Smooth muscle cell (in vitro differentiated cells): ENCODE measurements around the gene SORBS1. TPM values are rescaled to one million over a fixed set of nuclear protein-coding genes. Genes with fewer than 3 reads are reported as not detected.

Source experiments
- DNase-seq: peaks from one replicate; lab custom pipeline; 2025; ENCODE audit not compliant: unreplicated experiment; lab: John Stamatoyannopoulos, UW
- H2AFZ ChIP-seq: fragments of 200-600 bp; sonication (generic); 2 replicates; pipeline ENCODE4 v1.6.0; 2016; ENCODE audit warnings: antibody characterized with exemption, low read depth, mild to moderate bottlenecking
- H3F3A ChIP-seq: fragments of 200-600 bp; sonication (generic); 2 replicates; pipeline ENCODE4 v1.6.0; 2017; ENCODE audit warnings: antibody characterized with exemption, low read depth
- H3K27ac ChIP-seq: fragments of 200-600 bp; sonication (generic); 2 replicates; pipeline ENCODE4 v1.5.1; 2016; ENCODE audit warnings: low read depth, mild to moderate bottlenecking
- H3K27me3 ChIP-seq: fragments of 200-600 bp; sonication (generic); 2 replicates; pipeline ENCODE4 v1.6.1; 2016; ENCODE audit warnings: low read depth, mild to moderate bottlenecking
- H3K36me3 ChIP-seq: fragments of 200-600 bp; sonication (generic); 2 replicates; pipeline ENCODE4 v1.5.1; 2016; ENCODE audit warnings: low read depth
- H3K4me1 ChIP-seq: fragments of 200-600 bp; sonication (generic); 2 replicates; pipeline ENCODE4 v1.5.1; 2016; ENCODE audit warnings: low read depth
- H3K4me2 ChIP-seq: fragments of 200-600 bp; sonication (generic); 2 replicates; pipeline ENCODE4 v1.6.0; 2016; ENCODE audit warnings: mild to moderate bottlenecking
- H3K4me3 ChIP-seq: fragments of 200-600 bp; sonication (generic); 2 replicates; pipeline ENCODE4 v1.5.1; 2016; ENCODE audit warnings: mild to moderate bottlenecking
- H3K79me2 ChIP-seq: fragments of 200-600 bp; sonication (generic); 2 replicates; pipeline ENCODE4 v1.6.0; 2016; ENCODE audit warnings: low read depth, mild to moderate bottlenecking
- H3K9ac ChIP-seq: fragments of 200-600 bp; sonication (generic); 2 replicates; pipeline ENCODE4 v1.6.0; 2016; ENCODE audit warnings: low read depth
- H3K9me3 ChIP-seq: fragments of 200-600 bp; sonication (generic); replicated peaks from 2 replicates; pipeline ENCODE4 v1.5.1; 2016; ENCODE audit warnings: low read depth
- H4K20me1 ChIP-seq: fragments of 200-600 bp; sonication (generic); 2 replicates; pipeline ENCODE4 v1.6.0; 2016; ENCODE audit warnings: low read depth
- WGBS: methylation state at CpG from one replicate; pipeline ENCODE4 v1.1.7; 2016; ENCODE audit warnings: low lambda C conversion rate; 5-methylcytosine and 5-hydroxymethylcytosine counted together
- polyA plus RNA-seq: library from polyadenylated mRNA; unstranded; fragments of >200 nt; fragmentation: Nextera tagmentation; extraction: Ambion mirVana; gene quantifications from 2 replicates; pipeline ENCODE4 v1.2.1, GENCODE V29; 2016
- total RNA-seq: library from RNA; depleted of rRNA; stranded (reverse); fragments of >200 nt; gene quantifications from 2 replicates; pipeline ENCODE4 v1.2.3, GENCODE V29; 2014
- TF ChIP-seq, protein P1 (sequence below): fragments of 200-600 bp; sonication (generic); IDR thresholded peaks from 2 replicates; pipeline ENCODE4 v1.5.1; 2017; ENCODE audit warnings: borderline replicate concordance, mild to moderate bottlenecking, antibody characterized with exemption; ENCODE audit not compliant: insufficient read depth, poor library complexity, severe bottlenecking

The SORBS1 gene
- total and polyA plus RNA-seq, 2 experiments from 2014 or later = 14.6 to 21.0 TPM

DNA sequence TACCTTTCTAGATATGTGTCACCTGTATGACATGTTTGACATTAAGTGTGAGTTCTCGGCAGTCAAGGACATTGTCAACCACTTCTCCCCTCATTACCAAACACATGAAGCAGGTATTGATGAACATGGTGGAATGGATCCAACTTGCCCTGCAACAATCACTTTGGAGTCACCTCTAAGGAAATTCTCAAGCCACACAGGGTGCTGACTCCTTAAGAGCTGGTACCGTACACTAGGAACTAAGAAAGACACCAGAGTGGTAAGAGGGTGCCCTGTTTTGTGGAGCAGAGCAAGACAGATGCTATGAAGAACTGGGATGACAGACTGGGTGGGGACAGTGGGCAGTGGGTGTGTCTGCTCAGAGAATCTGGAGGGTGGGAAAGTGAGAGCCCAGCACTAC lies 17.4 kb upstream of the SORBS1 start:
- no peaks in the 10 kb centered on the region for H3K27me3 ChIP-seq
- H3K27ac ChIP-seq = no peak overlapping the region
- H3K36me3 ChIP-seq = no peaks in the 10 kb centered on the region
- no peak for DNase-seq
- no peaks in the 10 kb centered on the region for H3K4me1 ChIP-seq
- no peaks in the 10 kb centered on the region for H3K9me3 ChIP-seq
- no peaks in the 10 kb centered on the region for H3F3A ChIP-seq
- H3K4me2 ChIP-seq = no peak overlapping the region
- WGBS = 88% methylated on average over 2 of the region's 2 CpGs
- TF ChIP-seq, protein P1, sequence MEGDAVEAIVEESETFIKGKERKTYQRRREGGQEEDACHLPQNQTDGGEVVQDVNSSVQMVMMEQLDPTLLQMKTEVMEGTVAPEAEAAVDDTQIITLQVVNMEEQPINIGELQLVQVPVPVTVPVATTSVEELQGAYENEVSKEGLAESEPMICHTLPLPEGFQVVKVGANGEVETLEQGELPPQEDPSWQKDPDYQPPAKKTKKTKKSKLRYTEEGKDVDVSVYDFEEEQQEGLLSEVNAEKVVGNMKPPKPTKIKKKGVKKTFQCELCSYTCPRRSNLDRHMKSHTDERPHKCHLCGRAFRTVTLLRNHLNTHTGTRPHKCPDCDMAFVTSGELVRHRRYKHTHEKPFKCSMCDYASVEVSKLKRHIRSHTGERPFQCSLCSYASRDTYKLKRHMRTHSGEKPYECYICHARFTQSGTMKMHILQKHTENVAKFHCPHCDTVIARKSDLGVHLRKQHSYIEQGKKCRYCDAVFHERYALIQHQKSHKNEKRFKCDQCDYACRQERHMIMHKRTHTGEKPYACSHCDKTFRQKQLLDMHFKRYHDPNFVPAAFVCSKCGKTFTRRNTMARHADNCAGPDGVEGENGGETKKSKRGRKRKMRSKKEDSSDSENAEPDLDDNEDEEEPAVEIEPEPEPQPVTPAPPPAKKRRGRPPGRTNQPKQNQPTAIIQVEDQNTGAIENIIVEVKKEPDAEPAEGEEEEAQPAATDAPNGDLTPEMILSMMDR = no peak
- H3K79me2 ChIP-seq = no peaks in the 10 kb centered on the region
- H4K20me1 ChIP-seq = no peaks in the 10 kb centered on the region
- H3K9ac ChIP-seq = no peak overlapping the region
- H2AFZ ChIP-seq = no peak overlapping the region
- no peak overlapping the region for H3K4me3 ChIP-seq

DNA sequence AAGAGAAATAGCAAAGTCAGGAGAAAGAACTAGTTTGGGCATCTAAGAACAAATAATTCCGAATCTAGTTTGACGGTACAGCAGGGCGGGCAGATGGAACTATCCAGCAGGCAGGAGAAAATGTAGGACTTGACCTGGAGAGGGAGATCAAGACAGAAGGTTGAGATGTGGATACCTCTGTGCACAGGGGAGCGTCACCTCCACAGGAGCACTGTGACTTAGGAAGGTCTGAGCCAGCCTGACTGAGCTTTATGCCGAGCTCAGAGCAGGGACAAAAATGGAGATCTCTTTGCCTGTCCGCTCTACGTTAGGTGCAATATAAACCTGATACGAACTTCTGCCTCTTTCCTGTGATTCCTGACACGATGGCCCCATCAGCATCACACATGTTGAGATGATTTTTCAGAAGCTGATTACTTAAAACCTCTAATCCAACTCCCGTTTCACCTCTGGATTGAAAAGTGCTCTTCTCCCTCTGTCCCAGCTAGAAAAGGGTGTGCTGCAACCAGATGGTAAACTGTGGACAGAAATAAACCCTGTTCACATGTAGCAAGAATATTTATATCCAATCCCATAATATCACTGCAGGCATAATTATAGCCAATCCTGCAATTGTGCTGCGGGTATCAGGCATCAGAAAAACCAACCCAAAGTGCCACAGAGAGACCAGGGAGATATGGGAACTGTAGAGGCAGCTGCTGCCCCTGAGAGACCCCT lies 13.6 kb upstream of the SORBS1 start:
- Histone ChIP-seq H3K4me3 (no peak overlapping the region), H4K20me1 (no peaks in the 10 kb centered on the region), H3K79me2 (no peaks in the 10 kb centered on the region), H3K9me3 (no peaks in the 10 kb centered on the region), H2AFZ (no peak overlapping the region), H3K4me2 (no peak overlapping the region), H3K9ac (no peak overlapping the region), H3K27me3 (no peaks in the 10 kb centered on the region), H3K27ac (no peak overlapping the region), H3K4me1 (peaks cover 5% of the 10 kb centered on the region), H3K36me3 (no peaks in the 10 kb centered on the region), H3F3A (no peaks in the 10 kb centered on the region)
- WGBS = 82% methylated on average over 11 of the region's 11 CpGs
- no peak for DNase-seq
- TF ChIP-seq, protein P1 = no peak

- Histone ChIP-seq H4K20me1 (no peaks in the 10 kb centered on the region), H3K9me3 (no peaks in the 10 kb centered on the region), H3K4me3 (no peak overlapping the region), H3F3A (no peaks in the 10 kb centered on the region), H3K36me3 (no peaks in the 10 kb centered on the region), H3K27me3 (no peaks in the 10 kb centered on the region), H3K79me2 (no peaks in the 10 kb centered on the region), H3K4me2 (no peak overlapping the region), H3K9ac (no peak overlapping the region), H2AFZ (no peak overlapping the region), H3K4me1 (peaks cover 5% of the 10 kb centered on the region), H3K27ac (no peak overlapping the region)
- no peak for DNase-seq
- WGBS = 93% methylated on average over 6 of the region's 6 CpGs
- TF ChIP-seq, protein P1 = no peak
These were observed 12.9 kb upstream of the SORBS1 start for GRCh38 chr10:95573964-95574604.

DNA sequence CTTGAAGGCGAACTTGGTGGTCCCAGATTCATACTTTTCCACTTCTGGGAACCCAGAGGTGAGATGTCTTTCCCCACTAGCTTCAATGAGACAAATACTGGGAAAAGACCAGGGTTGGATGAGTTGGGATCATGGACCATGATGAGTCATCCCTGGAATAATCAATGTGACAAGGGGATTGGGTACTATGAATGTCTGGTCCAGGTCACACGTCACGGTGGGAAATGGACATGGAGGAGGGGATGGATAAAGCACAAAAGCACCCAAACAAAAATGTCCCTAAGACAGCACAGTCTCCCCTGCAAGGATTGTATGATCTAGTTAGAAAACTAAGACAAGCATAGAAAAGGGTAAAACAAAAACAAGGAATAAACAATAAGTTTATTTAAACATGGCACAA lies 12.4 kb upstream of the SORBS1 start:
- Histone ChIP-seq H4K20me1 (no peaks in the 10 kb centered on the region), H3K79me2 (no peaks in the 10 kb centered on the region), H3K9ac (no peak overlapping the region), H3K4me3 (no peak overlapping the region), H3K27me3 (no peaks in the 10 kb centered on the region), H3K4me1 (peaks cover 5% of the 10 kb centered on the region), H3K9me3 (no peaks in the 10 kb centered on the region), H3K27ac (no peak overlapping the region), H3K36me3 (no peaks in the 10 kb centered on the region), H3F3A (no peaks in the 10 kb centered on the region), H2AFZ (no peak overlapping the region), H3K4me2 (no peak overlapping the region)
- 86% methylated on average over 3 of the region's 3 CpGs for WGBS
- TF ChIP-seq, protein P1 = no peak
- no peak for DNase-seq
